ENCODE results near the gene ORM2. TPM values are rescaled to one million over a fixed set of nuclear protein-coding genes. Genes with fewer than 3 reads are reported as not detected.

Gene ORM2
- total and polyA plus RNA-seq, 2 of the 8 experiments (the other 6 are each of a cell fraction or from before 2014, with no cell fraction given): 1.3 TPM; not detected in 1

DNA sequence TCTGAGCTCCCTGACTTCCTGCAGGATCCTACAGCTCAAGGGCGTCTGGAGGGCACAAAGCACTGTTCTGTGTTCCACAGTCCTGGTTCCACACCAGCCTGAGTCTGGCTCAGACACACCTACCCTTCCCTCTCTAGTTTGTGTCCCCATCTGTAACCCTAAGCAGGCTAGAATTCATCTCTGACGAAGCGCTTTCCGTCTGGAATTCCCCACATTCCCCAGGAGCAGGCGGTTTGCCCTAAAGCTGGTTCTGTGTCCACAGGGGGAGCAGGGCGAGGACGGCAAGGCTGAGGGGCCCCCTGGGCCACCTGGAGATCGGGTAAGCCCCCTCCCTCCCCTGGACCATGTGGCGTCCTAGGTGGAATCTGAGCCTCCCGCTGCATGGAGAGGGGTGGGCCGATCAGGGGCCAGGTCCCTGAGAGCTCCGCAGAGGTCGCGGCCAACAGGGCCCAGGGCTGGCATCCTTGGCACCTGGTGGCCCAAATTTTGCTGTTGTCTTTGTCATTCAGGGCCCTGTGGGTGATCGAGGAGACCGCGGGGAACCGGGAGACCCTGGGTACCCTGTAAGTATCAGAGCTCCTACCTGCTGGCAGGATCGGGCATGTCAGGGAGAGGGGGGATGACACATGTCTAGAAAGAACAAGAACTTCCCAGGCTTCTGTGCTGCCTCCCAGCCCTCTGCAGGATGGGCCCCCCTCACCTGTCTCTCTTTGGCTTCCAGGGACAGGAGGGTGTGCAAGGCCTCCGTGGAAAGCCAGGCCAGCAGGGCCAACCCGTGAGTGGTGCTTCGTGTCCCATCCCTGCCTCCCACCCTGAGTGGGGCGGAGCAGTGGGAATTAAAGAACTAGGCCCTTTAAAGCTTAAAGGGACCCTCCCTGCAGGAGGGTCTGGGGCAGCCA, 41.2 kb upstream of the ORM2 start (continued):
- TF ChIP-seq, protein P1, sequence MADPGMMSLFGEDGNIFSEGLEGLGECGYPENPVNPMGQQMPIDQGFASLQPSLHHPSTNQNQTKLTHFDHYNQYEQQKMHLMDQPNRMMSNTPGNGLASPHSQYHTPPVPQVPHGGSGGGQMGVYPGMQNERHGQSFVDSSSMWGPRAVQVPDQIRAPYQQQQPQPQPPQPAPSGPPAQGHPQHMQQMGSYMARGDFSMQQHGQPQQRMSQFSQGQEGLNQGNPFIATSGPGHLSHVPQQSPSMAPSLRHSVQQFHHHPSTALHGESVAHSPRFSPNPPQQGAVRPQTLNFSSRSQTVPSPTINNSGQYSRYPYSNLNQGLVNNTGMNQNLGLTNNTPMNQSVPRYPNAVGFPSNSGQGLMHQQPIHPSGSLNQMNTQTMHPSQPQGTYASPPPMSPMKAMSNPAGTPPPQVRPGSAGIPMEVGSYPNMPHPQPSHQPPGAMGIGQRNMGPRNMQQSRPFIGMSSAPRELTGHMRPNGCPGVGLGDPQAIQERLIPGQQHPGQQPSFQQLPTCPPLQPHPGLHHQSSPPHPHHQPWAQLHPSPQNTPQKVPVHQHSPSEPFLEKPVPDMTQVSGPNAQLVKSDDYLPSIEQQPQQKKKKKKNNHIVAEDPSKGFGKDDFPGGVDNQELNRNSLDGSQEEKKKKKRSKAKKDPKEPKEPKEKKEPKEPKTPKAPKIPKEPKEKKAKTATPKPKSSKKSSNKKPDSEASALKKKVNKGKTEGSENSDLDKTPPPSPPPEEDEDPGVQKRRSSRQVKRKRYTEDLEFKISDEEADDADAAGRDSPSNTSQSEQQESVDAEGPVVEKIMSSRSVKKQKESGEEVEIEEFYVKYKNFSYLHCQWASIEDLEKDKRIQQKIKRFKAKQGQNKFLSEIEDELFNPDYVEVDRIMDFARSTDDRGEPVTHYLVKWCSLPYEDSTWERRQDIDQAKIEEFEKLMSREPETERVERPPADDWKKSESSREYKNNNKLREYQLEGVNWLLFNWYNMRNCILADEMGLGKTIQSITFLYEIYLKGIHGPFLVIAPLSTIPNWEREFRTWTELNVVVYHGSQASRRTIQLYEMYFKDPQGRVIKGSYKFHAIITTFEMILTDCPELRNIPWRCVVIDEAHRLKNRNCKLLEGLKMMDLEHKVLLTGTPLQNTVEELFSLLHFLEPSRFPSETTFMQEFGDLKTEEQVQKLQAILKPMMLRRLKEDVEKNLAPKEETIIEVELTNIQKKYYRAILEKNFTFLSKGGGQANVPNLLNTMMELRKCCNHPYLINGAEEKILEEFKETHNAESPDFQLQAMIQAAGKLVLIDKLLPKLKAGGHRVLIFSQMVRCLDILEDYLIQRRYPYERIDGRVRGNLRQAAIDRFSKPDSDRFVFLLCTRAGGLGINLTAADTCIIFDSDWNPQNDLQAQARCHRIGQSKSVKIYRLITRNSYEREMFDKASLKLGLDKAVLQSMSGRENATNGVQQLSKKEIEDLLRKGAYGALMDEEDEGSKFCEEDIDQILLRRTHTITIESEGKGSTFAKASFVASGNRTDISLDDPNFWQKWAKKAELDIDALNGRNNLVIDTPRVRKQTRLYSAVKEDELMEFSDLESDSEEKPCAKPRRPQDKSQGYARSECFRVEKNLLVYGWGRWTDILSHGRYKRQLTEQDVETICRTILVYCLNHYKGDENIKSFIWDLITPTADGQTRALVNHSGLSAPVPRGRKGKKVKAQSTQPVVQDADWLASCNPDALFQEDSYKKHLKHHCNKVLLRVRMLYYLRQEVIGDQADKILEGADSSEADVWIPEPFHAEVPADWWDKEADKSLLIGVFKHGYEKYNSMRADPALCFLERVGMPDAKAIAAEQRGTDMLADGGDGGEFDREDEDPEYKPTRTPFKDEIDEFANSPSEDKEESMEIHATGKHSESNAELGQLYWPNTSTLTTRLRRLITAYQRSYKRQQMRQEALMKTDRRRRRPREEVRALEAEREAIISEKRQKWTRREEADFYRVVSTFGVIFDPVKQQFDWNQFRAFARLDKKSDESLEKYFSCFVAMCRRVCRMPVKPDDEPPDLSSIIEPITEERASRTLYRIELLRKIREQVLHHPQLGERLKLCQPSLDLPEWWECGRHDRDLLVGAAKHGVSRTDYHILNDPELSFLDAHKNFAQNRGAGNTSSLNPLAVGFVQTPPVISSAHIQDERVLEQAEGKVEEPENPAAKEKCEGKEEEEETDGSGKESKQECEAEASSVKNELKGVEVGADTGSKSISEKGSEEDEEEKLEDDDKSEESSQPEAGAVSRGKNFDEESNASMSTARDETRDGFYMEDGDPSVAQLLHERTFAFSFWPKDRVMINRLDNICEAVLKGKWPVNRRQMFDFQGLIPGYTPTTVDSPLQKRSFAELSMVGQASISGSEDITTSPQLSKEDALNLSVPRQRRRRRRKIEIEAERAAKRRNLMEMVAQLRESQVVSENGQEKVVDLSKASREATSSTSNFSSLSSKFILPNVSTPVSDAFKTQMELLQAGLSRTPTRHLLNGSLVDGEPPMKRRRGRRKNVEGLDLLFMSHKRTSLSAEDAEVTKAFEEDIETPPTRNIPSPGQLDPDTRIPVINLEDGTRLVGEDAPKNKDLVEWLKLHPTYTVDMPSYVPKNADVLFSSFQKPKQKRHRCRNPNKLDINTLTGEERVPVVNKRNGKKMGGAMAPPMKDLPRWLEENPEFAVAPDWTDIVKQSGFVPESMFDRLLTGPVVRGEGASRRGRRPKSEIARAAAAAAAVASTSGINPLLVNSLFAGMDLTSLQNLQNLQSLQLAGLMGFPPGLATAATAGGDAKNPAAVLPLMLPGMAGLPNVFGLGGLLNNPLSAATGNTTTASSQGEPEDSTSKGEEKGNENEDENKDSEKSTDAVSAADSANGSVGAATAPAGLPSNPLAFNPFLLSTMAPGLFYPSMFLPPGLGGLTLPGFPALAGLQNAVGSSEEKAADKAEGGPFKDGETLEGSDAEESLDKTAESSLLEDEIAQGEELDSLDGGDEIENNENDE (IDR thresholded peaks at IDR 0.05; ENCODE audit: insufficient replicate concordance, low read length): no peak
- TF ChIP-seq CBX8 (IDR thresholded peaks at IDR 0.05; ENCODE audit: borderline replicate concordance, low read depth, low read length): no peak
- no peak for TF ChIP-seq EP300 (IDR thresholded peaks at IDR 0.05; ENCODE audit: borderline replicate concordance in 1 of 2, low read depth in 2 of 2, low read length in 2 of 2)
- TF ChIP-seq, protein P2, sequence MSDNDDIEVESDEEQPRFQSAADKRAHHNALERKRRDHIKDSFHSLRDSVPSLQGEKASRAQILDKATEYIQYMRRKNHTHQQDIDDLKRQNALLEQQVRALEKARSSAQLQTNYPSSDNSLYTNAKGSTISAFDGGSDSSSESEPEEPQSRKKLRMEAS (IDR thresholded peaks at IDR 0.05): peak; percentile 88
- TF ChIP-seq, protein P3, sequence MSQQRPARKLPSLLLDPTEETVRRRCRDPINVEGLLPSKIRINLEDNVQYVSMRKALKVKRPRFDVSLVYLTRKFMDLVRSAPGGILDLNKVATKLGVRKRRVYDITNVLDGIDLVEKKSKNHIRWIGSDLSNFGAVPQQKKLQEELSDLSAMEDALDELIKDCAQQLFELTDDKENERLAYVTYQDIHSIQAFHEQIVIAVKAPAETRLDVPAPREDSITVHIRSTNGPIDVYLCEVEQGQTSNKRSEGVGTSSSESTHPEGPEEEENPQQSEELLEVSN (IDR thresholded peaks at IDR 0.05): peak; percentile 93
- TF ChIP-seq SIRT6 (IDR thresholded peaks at IDR 0.05; ENCODE audit: low read length): no peak
- no peak; the same call in 1 of the 2 replicates for TF ChIP-seq GABPA (IDR thresholded peaks at IDR 0.05; ENCODE audit: borderline replicate concordance, insufficient read depth, low read length)
- TF ChIP-seq SP1 (IDR thresholded peaks at IDR 0.05; ENCODE audit: low read depth, low read length): 0 out of 2 replicates have a peak, but pooled peaks have one; percentile 32
